ENCODE measurements around the gene RBP2. TPM values are rescaled to one million over a fixed set of nuclear protein-coding genes. Genes with fewer than 3 reads are reported as not detected.

The RBP2 gene
- polyA plus RNA-seq, 10 donors: 0.30 to 0.53 (median 0.38) TPM; not detected in 6

GRCh38 chr3:139481116-139481515 is 4.8 kb upstream of the RBP2 start:
- no peak for DNase-seq

DNA sequence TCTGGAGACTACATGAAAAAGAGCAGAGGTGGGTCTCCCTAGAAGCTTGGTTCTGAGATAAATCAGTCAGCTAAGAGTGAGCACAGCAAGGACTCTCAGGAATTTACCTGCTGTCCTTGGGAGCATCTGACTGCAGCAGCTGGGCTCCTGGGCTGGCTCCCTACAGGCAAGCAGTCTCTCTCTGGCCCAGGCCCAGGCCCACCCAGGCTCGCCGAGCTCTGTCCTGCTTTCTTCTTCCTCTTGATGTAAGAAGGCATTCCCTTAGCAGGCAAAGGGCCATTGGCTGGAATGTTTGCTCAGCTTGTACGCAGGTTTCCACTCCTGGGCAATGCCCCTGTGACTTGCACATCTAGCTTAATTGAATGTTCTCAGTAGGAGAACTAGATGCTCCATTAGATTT is 4.3 kb upstream of the RBP2 start:
- DNase-seq: no peak

DNA sequence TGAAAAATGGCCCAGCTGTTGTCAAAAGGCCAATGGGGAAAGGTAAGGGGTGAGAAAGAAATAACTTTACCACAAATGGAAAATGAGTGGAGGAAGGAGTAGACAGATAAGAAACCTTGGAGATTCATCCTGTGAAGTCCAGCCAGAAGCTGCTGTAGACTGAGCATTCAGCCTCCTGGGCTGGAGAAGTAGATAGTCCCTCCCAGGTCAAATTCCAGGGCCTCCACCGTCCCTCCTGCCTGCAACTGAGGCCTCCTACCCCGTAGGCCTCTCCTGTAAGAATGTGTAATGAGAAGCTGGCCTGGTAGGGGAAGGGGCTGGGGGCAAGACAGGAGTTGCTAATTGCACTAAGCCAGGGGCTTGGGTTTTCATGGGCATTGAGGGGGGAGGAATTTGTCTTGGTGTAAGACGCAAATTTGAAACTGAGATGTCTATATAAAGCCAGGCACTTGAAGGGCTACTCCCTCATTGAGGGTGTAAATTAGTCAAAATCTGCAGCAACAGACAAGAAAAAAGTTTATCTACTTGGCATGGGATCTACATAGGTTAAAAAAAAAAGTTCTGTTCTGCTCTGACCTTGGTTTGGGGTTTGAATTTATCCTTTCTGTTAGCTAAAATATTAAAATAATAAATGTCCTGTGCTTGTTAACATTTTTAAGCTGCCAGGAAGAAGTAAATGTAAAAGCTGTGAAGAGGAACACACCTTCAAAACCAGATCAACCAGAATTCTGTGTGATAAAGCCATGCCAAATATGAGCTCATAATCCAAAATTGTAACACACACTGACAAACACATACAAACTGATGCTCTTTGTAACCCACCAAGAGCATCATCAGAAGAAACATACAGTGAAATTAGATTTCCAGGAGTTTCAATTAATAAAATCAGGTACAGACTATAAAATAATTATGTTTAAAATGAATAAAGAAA is 1.7 kb upstream of the RBP2 start:
- no peak for DNase-seq

- DNase-seq: no peak
Observed at GRCh38 chr3:139473155-139473771, 3.1 kb downstream of the RBP2 start.

DNA sequence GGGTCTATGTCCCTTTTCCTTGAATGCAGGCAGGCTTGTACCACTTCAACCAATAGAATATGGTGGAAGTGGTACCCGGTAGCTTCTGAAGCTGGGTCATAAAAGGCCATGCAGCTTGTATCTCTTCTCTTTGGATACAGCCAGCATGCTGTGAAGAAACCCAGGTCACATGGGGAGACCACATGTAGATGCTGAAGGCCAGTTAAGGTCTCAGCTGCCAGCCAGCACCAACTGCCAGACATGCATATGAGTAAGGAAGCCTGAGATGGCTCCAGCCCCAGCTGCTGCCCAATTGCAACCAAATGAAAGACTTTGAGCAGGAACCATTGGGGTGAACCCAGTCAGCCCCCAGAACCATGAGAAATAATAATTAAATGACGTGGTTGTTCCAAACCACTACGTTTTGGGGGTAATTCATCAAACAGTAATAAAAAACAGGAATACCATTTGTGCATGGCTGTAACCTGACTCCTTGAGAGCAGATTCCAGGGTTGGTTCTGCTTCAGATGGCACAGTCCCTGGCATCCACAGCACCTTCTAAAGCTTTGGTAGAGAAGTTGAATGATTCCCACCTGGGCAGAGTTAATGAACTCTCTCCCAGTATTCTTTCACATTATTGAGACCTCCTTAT is 3.8 kb downstream of the RBP2 start:
- DNase-seq: no peak

- DNase-seq: no peak
Observed at GRCh38 chr3:139470199-139470598, 6.1 kb downstream of the RBP2 start.

DNA sequence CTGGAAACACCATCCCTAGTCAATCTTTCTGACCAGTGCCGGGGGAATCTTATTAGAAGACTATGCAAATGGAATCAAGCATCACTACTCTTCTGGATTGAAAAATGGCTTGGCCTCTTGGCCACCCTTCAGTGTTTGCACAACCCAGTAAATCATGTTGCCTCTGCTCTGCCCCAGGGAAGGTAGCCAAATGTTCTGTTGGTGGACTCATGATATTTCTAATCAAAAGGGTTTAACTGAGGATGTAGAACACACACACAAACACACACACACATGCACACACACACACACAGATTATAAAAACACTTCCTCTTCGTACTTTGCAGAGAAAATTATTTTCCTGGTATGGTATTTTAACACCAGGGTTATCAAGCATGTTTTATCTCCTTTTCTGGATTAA is 7.9 kb downstream of the RBP2 start:
- DNase-seq: no peak

DNA sequence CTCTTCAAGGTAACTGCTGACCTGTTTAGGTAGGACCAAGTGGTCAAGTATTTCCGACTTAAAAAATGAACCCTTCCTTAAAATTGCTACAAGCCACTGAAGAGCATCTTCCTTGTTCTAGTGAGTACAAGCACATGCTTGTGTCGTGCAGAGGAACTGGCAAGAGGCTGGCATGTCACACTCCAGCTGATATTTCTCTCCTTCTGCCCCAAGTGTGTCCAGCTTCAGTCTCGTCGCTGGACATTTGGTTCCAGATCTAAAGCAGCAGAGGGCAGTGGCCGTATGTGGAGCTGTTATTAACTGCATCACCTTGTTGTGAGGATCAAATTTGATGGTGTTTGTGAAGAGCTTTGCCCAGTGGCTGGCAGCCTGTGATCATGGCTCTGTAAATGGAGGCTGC is 10.0 kb downstream of the RBP2 start:
- DNase-seq: no peak

DNA sequence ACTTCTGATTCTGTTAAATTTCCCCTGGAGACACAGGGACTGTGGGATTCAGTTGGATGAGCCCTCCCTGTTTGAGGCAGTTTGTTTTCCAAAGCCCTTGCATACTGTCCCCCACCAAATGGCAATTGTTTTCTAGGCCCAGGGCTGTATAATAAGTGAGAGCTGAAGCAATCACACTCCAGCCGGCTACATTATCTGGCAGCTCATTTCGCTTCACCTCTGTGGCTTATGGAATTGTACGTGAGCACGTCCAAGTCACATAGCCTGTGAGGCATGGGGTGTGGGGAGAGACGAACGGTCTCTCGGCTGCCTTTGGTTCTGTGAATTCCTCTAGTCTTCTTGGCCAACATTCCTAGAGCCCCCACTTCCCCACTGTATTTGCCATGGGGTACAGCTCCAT is 10.7 kb downstream of the RBP2 start:
- DNase-seq: no peak

DNA sequence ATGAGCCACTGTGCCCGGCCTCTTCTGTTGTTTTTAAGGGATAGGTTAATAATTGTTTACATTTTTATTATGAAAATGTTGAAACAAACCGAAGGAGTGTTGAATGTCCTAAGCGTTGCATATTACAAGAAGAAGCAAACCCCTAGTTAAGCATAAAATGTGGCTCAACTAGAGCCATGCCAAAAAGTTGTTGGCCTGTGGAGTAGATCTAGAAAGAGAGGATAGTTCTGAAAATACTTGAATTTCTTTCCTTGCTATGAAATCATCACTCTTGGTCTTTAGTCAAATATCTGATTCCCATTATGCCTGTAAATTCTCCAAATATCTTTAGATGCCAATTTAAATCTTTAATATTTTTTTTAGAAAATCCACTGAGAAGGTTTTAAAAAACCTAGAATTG is 12.8 kb downstream of the RBP2 start:
- peak; percentile 25 to 72 (median 55) for DNase-seq

- no peak for DNase-seq
Observed at GRCh38 chr3:139460529-139460928, 15.8 kb downstream of the RBP2 start.

- DNase-seq: peak; percentile 39 to 70 (median 54)
Observed at GRCh38 chr3:139460076-139460475, 16.2 kb downstream of the RBP2 start.

GRCh38 chr3:139458348-139458747 is 18.0 kb downstream of the RBP2 start:
- no peak for DNase-seq

GRCh38 chr3:139457066-139457465 is 19.2 kb downstream of the RBP2 start:
- DNase-seq: no peak

- DNase-seq: peak in 1 of 3 donors; percentile 42
Observed at GRCh38 chr3:139456386-139456785, 19.9 kb downstream of the RBP2 start.

DNA sequence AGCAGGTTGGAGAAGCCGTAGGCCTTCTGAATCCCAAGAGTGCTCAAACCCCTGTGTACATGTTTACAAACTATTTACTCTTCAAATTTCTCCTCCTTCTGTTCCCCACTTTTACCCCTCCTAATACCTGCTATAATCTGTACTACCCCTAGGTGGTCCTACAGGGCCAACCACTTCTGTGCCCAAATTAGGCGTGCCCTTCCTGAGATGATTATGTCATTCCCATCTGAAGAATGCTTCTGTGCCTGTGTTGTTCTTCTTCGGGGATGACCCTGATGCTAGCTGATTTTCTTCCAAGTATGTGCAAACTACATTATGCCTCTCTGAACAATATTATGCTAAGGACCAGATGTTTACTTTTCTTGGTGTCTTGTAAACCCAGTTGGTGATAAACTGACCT is 20.5 kb downstream of the RBP2 start:
- peak in 1 of 3 donors; percentile 30 for DNase-seq

GRCh38 chr3:139455206-139455605 is 21.1 kb downstream of the RBP2 start:
- DNase-seq: no peak

DNA sequence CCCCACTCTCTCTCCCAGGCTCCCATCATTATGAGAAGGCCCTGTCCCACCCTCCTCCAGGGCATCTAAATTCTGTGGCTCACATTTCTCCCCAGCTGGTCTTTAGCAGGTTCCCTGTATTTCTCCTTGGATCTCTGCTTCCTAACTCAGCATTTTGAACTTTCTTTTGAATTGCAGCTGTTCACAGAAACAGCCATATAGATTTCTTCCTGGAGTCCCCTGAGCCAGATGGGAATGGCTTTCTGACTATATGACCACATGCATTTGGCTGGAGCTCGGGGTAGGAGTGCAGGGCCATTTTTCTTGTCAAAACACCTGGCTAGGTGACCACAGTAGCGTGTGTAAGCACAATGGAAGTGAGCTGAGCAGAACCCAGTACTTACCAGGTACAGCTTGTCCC is 22.0 kb downstream of the RBP2 start:
- peak in 1 of 3 donors; percentile 60 for DNase-seq

- no peak for DNase-seq
Observed at GRCh38 chr3:139450159-139450558, 26.2 kb downstream of the RBP2 start.

- DNase-seq: no peak
Observed at GRCh38 chr3:139449566-139449965, 26.8 kb downstream of the RBP2 start.

- DNase-seq: no peak
Observed at GRCh38 chr3:139448104-139448503, 28.2 kb downstream of the RBP2 start.

GRCh38 chr3:139447486-139447885 is 28.8 kb downstream of the RBP2 start:
- no peak for DNase-seq

GRCh38 chr3:139444446-139444845 is 31.9 kb downstream of the RBP2 start:
- no peak for DNase-seq

Measured in muscle of back (tissue), 11 donors.